GM18498 (cell line): ENCODE measurements around the gene PDZD2.
"Not testable (repeated sequence)": the region's sequence is repeated elsewhere in the genome, so short reads cannot be mapped to it uniquely, and the experiment has no call there.

ENCODE experiments used
- ATAC-seq: cut with Tn5 transposase; IDR thresholded peaks from one replicate; pipeline ENCODE4 v1.9.1; 2021; ENCODE audit warnings: mild to moderate bottlenecking, moderate library complexity; ENCODE audit not compliant: unreplicated experiment

PDZD2 gene

GRCh38 chr5:32027717-32028458 is 389.0 kb downstream of the PDZD2 start:
- ATAC-seq = no peak

DNA sequence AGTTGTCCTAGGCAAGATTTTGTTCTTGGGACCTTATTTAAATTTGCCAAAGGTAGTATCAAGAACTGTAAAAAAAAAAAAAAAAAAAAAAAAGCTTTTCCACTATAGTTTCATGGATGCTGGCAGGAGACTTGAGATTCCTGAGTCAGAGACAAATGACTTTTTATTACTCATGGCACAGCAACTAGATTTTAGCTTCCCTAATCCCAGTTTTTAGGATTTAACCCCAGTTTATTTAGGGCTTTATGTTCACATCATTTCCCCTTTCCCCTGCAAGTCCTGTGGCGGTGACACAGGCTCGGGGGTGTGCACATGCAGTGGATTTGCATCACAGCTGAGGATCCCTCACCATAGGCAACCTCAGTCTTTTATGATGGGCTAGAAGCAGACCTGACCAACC is 390.3 kb downstream of the PDZD2 start:
- no peak for ATAC-seq

GRCh38 chr5:32029781-32030180 is 390.9 kb downstream of the PDZD2 start:
- ATAC-seq = no peak

DNA sequence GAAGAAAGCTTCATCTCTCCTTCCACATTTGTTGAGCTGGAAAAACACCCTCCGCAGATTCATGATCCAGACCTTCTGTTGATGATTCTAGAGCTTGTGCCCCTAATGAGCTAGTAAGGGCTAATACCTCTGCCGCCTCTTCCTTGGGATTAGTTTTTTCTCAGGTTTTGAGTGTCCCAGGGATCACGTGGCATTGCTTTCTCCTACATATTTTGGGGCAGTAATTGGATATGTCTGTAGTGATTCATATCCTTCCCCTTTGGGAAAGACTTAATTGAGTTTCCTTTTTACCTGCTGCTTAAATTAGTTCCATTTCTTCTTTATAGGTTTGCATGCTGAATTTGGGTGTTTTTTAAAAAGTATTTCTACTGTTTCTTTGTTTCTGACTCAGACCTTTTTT is 391.3 kb downstream of the PDZD2 start:
- no peak for ATAC-seq

DNA sequence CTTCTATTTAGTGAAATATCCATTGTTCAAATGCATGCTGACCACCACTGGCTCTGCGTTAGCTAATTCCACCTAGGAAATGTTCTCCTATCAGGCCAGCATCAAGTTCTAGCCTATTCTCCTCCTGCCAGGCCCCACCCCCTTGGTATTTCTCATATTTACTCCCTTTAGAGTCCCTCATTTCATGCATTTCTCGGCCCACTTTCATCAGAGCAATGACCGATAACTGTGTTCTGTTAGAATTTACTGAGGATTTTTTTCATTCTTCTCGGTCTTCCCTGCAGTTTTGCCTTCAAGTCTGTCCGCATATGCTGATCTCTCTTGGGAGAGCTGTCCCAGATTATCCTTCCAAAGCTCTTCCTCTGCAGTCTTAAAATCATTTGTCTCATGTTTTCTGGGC is 391.8 kb downstream of the PDZD2 start:
- ATAC-seq = no peak

DNA sequence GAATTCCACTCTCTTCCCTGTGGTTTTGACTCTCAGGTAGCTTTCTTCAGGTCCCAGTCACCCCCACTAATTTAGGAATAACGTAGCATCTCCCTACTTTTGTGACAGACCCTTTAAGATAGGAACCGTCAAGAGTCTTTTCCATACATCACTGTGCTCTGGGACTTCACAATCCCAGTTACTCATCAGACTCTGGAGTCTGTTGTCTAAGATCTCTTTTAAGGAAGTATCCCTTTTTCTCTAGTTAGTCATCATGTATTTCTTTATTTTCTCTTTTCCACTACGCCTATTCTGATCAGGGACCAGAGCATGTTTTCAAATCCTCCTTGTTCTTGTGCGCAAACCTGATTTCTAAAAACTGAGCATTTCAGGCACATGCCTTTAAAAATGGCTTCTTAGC is 392.2 kb downstream of the PDZD2 start:
- ATAC-seq = no peak

DNA sequence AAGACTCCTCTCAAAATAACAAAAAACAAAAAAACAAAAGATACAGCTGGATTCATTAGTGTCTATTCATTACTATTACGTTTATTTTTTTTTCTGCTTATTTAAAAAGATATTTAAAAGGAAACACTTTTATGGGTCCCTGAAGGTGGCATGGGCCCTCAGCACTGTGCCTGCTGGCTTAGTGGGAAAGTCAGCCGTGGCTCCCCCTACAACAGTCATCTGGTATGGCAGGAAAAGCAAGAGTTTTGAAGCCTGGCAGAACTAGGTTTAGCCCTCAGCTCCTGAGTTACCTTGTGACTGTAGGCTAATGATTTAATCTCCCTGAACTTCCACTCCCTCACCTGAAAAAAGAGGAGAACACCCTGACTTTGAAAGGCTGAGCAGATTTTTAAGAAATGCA is 399.6 kb downstream of the PDZD2 start:
- no peak for ATAC-seq

GRCh38 chr5:32039133-32039532 is 400.2 kb downstream of the PDZD2 start:
- not testable (repeated sequence) for ATAC-seq

- ATAC-seq = not testable (repeated sequence)
Measured at GRCh38 chr5:32039601-32040000, 400.7 kb downstream of the PDZD2 start.

DNA sequence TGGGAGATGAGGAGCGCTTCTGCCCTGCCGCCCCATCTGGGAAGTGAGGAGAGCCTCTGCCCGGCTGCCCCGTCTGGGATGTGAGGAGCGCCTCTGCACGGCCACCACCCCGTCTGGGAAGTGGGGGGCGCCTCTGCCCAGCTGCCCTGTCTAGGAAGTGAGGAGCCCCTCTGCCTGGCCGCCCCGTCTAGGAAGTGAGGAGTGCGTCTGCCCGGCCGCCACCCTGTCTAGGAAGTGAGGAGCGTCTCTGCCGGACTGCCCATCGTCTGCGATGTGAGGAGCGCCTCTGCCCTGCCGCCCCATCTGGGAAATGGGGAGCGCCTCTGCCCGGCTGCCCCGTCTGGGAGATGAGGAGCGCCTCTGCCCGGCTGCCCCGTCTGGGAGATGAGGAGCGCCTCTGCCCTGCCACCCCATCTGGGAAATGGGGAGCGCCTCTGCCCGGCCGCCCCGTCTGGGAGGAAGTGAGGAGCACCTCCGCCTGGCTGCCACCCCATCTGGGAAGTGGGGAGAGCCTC is 401.3 kb downstream of the PDZD2 start:
- not testable (repeated sequence) for ATAC-seq

DNA sequence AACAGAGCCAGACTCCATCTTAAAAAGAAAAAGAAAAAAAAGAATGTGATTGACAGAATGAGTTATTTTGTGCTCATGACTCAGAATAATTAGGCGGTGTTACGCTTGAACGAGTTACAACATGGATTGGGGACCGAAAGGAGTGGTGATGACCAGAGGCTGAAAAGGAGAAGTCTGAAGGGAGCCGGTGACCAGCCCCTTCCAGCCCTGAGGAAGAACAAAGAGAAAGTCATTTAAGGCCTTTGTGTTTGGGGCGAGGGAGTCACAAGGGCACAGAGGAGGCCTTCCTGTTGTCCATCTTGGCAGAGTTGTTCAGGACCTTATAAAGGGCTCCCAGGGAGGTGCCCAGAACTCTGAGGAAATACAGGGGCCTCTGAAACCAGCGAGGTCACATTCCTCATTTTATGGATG is 403.6 kb downstream of the PDZD2 start:
- ATAC-seq = no peak

DNA sequence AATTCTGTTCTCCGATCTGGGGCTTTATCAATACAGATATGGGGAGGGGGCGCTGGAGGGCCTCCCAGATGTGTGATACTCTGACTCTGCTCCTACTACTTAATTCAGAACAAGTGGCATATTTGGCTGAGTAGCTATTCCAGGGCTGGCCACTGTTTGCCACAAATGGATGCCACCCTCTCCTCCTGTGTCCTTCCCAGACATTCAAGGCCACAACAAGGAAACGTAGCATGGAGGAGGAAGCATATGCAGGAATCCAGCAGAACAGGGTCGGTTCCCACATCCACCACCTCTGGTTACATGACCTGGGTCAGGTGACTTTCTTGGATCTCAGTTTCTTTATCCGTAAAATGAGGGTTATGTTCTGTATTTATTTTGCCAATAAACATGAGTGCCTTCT is 404.2 kb downstream of the PDZD2 start:
- ATAC-seq = no peak

DNA sequence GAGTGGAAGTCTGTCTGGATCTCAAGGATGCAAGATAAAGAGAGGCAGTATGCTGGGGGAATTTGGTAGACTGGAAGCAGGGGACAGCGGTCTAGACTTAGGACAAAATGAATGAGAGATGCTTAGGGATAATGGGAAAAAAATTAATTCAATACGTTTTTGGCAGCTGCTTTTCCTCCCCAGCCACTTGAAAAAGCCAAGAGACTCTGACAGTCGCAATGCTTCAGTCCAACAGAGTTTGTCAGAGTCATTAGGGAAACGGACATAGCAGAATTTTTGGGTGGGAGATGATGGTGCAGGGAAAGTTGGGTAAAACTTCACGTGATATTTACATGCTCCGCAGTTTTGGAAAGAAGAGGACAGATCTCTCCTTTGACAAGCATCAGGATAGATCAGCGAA is 405.5 kb downstream of the PDZD2 start:
- no peak for ATAC-seq

DNA sequence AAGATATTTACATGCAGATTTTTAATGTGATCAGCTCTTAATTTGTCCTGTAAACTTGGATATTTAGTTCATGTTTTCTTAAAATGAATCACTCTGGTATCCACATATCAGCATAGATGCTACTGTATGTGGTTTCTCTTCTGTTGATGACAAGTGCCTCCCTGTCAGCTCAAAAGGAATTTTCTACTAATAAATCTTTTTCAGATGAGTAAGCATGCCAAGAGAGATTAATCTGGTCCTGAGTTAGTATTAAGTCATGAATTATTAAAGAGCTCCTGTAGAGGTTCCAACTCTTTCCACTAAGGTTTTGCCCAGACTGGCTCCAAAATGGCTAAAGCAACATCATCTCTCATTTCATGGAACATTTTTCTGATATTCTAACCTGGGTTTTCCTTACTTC is 406.0 kb downstream of the PDZD2 start:
- no peak for ATAC-seq

DNA sequence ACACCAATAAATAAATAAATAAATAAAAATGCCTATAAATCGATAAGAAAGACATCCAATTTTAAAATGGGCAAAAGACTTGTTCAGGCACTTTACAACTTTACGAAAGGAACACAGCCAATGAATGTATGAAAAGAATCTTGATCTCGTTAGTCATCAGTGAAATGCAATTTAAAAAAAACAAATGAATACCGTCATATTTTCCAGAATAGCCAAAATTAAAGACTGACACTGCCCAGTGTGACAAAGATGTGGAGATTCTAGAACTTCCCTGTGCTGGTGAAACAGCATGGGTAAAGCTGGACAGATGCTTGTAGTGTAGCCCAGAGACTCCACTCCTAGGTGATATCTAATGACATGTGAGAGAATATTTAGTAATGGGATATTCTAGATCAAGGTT is 408.1 kb downstream of the PDZD2 start:
- ATAC-seq = no peak

DNA sequence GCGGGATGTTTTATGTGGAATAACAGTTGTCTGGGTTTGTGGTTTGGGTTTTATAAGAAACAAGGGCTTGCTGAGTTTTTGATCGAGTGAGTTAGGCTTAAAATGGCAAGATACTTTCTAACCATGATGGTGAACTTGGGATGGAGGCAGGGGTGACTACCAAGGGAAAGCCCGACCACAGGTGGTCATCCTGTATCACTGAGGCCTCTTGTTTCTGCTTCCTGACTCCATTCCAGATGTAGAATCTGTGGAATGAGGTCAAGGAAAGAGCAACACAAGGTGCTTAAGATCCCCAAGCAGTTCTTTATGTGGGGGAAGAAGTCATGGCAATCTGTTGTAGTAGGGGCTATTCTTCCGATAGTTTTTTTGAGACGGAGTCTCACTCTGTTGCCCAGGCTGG is 412.9 kb downstream of the PDZD2 start:
- ATAC-seq = no peak

GRCh38 chr5:32055891-32056866 is 417.2 kb downstream of the PDZD2 start:
- ATAC-seq = no peak

DNA sequence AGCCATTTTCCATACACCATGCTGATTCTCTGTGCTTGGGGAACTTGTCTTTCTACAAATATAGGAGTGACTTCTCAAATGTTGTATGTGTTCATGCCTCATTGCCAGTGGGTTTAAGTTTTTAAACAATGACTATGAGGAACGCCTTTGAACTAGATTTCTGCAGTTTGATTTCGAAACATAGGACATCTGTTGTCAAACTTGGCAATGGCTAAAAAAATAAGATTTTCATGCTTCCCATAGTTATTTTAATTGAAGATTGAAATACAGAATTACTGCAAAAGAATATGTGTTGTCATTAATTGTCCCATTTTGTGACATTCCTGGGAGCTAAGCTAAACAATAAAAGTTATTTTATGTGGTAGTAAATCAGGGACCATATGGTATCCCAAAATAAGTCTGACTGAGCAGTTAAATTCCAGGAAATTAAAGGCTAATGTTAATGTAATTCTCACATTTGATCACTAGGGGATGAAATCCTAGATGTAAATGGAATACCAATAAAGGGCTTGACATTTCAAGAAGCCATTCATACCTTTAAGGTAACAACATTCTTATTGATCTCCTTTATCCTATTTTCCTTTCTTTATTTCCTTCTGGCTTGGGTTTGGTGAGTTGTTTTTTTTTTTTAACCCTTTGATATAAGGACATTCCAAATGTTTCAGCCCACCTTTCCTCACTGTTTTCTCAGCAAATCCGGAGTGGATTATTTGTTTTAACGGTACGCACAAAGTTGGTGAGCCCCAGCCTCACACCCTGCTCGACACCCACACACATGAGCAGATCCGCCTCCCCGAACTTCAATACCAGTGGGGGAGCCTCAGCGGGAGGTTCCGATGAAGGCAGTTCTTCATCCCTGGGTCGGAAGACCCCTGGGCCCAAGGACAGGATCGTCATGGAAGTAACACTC is 418.5 kb downstream of the PDZD2 start:
- ATAC-seq = no peak

GRCh38 chr5:32058101-32058500 is 419.2 kb downstream of the PDZD2 start:
- ATAC-seq = no peak

DNA sequence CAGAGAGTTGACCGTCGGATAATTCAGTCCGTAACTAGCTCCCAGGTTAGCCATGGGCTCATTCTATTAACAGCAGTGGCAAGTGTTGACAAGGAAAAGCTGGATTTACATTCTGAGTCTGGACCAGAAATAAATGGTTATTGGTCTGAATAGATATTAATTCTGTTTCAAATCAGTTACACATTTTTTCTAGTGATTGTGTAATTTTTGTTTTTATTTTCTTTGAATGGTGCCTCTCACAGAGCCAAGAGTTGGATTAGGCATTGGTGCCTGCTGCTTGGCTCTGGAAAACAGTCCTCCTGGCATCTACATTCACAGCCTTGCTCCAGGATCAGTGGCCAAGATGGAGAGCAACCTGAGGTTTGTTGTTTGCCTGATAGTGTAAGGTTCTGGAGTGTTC is 420.1 kb downstream of the PDZD2 start:
- ATAC-seq = no peak
